Measurements from ENCODE around the gene SPATA25.

Gene SPATA25

GRCh38 chr20:45843506-45843905 is 43.9 kb downstream of the SPATA25 start:
- DNase-seq (ENCODE audit: low spot score) = no peak
- ChIA-PET CTCF (no interaction called here), POLR2A (ENCODE audit: low non-redundant PET) (no interaction called here)

DNA sequence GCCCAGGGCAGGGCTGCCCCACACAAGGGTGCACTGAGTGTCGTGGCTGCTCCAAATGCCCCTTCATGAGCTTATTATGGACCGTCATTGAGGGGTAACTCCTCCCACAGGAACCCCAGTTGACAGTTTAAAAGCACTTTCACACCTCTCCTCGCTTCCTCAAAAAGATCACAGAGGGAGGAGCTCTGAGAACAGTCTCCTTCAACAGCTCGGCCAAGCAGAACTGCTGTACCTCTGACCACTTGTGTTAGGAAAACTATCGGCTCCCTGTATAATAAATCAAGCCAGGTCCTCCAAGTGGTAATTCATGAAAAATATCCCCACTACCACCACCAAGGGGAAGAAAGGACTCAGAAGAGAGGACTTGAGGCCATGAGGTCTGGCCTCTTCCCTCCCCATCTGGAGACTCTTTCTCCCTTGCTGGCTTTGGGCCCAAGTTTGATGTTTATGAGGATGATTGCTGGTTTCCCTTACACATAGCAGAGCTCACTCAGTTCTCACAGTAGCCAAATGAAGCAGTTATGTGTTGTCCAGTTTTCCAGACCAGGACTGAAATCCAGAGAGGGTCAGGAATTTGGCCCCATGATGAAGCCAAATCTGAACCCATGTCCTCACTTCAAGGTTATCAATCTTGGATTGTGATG is 45.1 kb downstream of the SPATA25 start:
- DNase-seq (ENCODE audit: low spot score) = no peak
- ChIA-PET POLR2A (ENCODE audit: low non-redundant PET) (interaction anchor here (0.6 kb wide), 1 partner anchor 248 kb away, joined by 3 read pairs; no protein-coding TSS in a partner anchor), CTCF (interaction anchor here (0.6 to 1.1 kb wide), 3 partner anchors 9 to 104 kb away, joined by 3 to 4 read pairs (median 3); no protein-coding TSS in a partner anchor)
- H3K27ac ChIP-seq = peak overlapping the region; percentile 55
- TF ChIP-seq CTCF (conservative IDR thresholded peaks at IDR 0.05; ENCODE audit: low read depth) = no peak

More at GRCh38 chr20:45843506-45843905, 43.9 kb downstream of the SPATA25 start:
- H3K27ac ChIP-seq = peak overlapping the region; percentile 5
- no peak for TF ChIP-seq CTCF (conservative IDR thresholded peaks at IDR 0.05; ENCODE audit: low read depth)

- no peak for DNase-seq (ENCODE audit: low spot score)
- peak overlapping the region; percentile 55 for H3K27ac ChIP-seq
- POLR2A ChIA-PET (ENCODE audit: low non-redundant PET) = interaction anchor here (0.6 kb wide), 1 partner anchor 249 kb away, joined by 3 read pairs; no protein-coding TSS in a partner anchor
- no peak for TF ChIP-seq CTCF (conservative IDR thresholded peaks at IDR 0.05; ENCODE audit: low read depth)
- CTCF ChIA-PET = interaction anchor here (0.6 to 0.7 kb wide), 2 partner anchors 66 to 72 kb away, joined by 3 read pairs; no protein-coding TSS in a partner anchor
Observed at GRCh38 chr20:45841407-45842129, 45.9 kb downstream of the SPATA25 start.

DNA sequence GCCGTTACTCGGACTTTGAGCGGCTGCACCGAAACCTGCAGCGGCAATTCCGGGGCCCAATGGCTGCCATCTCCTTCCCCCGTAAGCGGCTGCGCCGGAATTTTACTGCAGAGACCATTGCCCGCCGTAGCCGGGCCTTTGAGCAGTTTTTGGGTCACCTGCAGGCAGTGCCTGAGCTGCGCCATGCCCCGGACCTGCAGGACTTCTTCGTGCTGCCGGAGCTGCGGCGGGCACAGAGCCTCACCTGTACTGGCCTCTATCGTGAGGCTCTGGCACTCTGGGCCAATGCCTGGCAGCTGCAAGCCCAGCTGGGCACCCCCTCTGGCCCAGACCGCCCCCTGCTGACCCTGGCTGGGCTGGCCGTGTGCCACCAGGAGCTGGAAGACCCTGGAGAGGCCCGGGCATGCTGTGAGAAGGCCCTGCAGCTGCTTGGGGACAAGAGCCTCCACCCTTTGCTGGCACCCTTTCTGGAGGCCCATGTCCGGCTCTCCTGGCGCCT is 46.7 kb downstream of the SPATA25 start:
- no peak for DNase-seq (ENCODE audit: low spot score)
- TF ChIP-seq CTCF (conservative IDR thresholded peaks at IDR 0.05; ENCODE audit: low read depth) = no peak
- POLR2A ChIA-PET (ENCODE audit: low non-redundant PET) = no interaction called here
- CTCF ChIA-PET = interaction anchor here (0.6 to 1.0 kb wide), 4 partner anchors 17 to 295 kb away, joined by 3 to 7 read pairs (median 5); partner anchors contain the start of gene UBE2C
- H3K27ac ChIP-seq = peak overlapping the region; percentile 55

DNA sequence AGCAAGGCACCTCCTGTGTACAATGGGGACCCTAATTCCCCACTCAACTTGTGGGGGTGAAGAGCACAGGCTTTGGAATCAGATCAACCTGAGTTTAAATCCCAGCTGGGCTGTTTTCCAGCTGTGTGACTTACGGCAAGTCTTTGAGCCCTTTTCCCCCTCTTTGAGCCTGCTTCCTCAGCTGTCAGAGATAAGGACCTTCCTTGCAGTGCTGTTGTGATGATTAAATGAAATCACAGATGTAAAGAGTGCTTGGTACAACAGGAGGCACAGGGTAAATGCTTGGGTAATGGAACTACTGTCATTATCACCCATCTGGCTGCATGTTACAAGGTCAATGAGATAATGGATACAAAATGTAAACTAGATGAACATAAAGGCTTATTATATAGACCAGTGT is 50.6 kb downstream of the SPATA25 start:
- no peak for TF ChIP-seq CTCF (conservative IDR thresholded peaks at IDR 0.05; ENCODE audit: low read depth)
- no peak for DNase-seq (ENCODE audit: low spot score)
- POLR2A ChIA-PET (ENCODE audit: low non-redundant PET) = no interaction called here
- CTCF ChIA-PET = interaction anchor here (0.6 to 0.7 kb wide), 2 partner anchors 463 to 1634 kb away, joined by 3 to 5 read pairs; no protein-coding TSS in a partner anchor
- peak overlapping the region; percentile 81 for H3K27ac ChIP-seq

Data from RWPE1 (cell line).